Measurements from ENCODE around the gene RAB26. TPM values are rescaled to one million over a fixed set of nuclear protein-coding genes. Genes with fewer than 3 reads are reported as not detected.

Gene RAB26
- polyA plus RNA-seq, 1 experiment: 3.6 TPM

DNA sequence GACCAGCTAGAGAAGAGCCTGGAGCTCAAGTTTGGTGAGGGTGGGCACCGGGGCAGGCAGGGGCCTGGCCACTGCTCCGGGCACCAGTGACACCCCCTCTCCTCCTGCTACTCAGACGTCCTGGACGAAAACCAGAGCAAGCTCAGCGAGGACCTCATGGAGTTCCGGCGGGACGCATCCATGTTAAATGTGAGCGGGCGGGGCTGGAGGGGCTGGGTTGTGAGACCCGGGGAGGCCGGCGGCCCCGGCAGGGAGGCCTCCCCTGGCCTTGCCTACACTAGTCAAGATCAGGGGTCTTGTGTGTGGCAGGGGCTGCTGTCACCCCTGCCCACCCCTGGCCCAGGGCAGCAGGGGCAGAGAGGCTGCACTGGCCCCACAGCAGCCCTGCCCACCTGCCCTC is 24.9 kb downstream of the RAB26 start:
- ChIA-PET CTCF (no interaction called here), POLR2A (interaction anchor here (2.8 kb wide), 1 partner anchor 18 kb away, joined by 13 read pairs; the partner anchor contains the start of gene TRAF7)
- Histone ChIP-seq H3K4me3 (ENCODE audit: low read depth, low read length) (no peak overlapping the region), H3K9me3 (ENCODE audit: control insufficient read depth, insufficient read depth, low read length) (peaks cover 5% of the 10 kb centered on the region; the same call in 1 of the 2 replicates), H3K27ac (ENCODE audit: low read depth, low read length) (no peak overlapping the region), H3K27me3 (ENCODE audit: control insufficient read depth, insufficient read depth, low read length) (no peaks in the 10 kb centered on the region)
- no peak for TF ChIP-seq CTCF (IDR thresholded peaks at IDR 0.05; ENCODE audit: low read depth, low read length)
- DNase-seq (ENCODE audit: low read depth, low spot score): no peak

DNA sequence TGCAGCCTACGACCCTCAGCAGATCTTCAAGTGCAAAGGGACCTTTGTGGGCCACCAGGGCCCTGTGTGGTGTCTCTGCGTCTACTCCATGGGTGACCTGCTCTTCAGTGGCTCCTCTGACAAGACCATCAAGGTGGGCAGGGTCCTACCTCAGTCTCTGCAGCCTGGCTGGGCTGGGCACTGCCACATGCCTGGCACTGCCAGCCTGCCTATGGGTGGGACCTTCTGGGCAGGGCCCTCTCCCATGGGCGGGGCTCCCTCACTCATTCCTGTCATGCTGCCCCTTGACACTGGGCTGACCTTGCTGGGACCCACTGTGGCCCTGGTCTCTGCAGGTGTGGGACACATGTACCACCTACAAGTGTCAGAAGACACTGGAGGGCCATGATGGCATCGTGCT is 25.5 kb downstream of the RAB26 start:
- Histone ChIP-seq H3K27me3 (ENCODE audit: control insufficient read depth, insufficient read depth, low read length) (no peaks in the 10 kb centered on the region), H3K9me3 (ENCODE audit: control insufficient read depth, insufficient read depth, low read length) (peaks cover 7% of the 10 kb centered on the region; the same call in 1 of the 2 replicates), H3K4me3 (ENCODE audit: low read depth, low read length) (no peak overlapping the region), H3K27ac (ENCODE audit: low read depth, low read length) (no peak overlapping the region)
- POLR2A ChIA-PET: interaction anchor here (2.8 kb wide), 1 partner anchor 18 kb away, joined by 13 read pairs; the partner anchor contains the start of gene TRAF7
- CTCF ChIA-PET: no interaction called here
- TF ChIP-seq CTCF (IDR thresholded peaks at IDR 0.05; ENCODE audit: low read depth, low read length): no peak
- no peak for DNase-seq (ENCODE audit: low read depth, low spot score)

- H3K27ac ChIP-seq (ENCODE audit: low read depth, low read length): no peak overlapping the region
- DNase-seq (ENCODE audit: low read depth, low spot score): no peak
- ChIA-PET CTCF (no interaction called here), POLR2A (interaction anchor here (1.3 kb wide), 1 partner anchor 19 kb away, joined by 5 read pairs; the partner anchor contains the start of gene TRAF7)
- no peak overlapping the region for H3K4me3 ChIP-seq (ENCODE audit: low read depth, low read length)
- no peaks in the 10 kb centered on the region for H3K27me3 ChIP-seq (ENCODE audit: control insufficient read depth, insufficient read depth, low read length)
- peaks cover 7% of the 10 kb centered on the region; the same call in 1 of the 2 replicates for H3K9me3 ChIP-seq (ENCODE audit: control insufficient read depth, insufficient read depth, low read length)
- no peak for TF ChIP-seq CTCF (IDR thresholded peaks at IDR 0.05; ENCODE audit: low read depth, low read length)
Measured at GRCh38 chr16:2174396-2175131, 26.1 kb downstream of the RAB26 start.

- DNase-seq (ENCODE audit: low read depth, low spot score): no peak
- H3K9me3 ChIP-seq (ENCODE audit: control insufficient read depth, insufficient read depth, low read length): peaks cover 7% of the 10 kb centered on the region; the same call in 1 of the 2 replicates
- H3K4me3 ChIP-seq (ENCODE audit: low read depth, low read length): no peak overlapping the region
- H3K27ac ChIP-seq (ENCODE audit: low read depth, low read length): no peak overlapping the region
- POLR2A ChIA-PET: interaction anchor here (1.3 kb wide), 1 partner anchor 20 kb away, joined by 5 read pairs; the partner anchor contains the start of gene TRAF7
- CTCF ChIA-PET: no interaction called here
- no peaks in the 10 kb centered on the region for H3K27me3 ChIP-seq (ENCODE audit: control insufficient read depth, insufficient read depth, low read length)
- no peak for TF ChIP-seq CTCF (IDR thresholded peaks at IDR 0.05; ENCODE audit: low read depth, low read length)
Measured at GRCh38 chr16:2175454-2175853, 27.0 kb downstream of the RAB26 start.

- Histone ChIP-seq H3K4me3 (ENCODE audit: low read depth, low read length) (no peak overlapping the region), H3K9me3 (ENCODE audit: control insufficient read depth, insufficient read depth, low read length) (peaks cover 7% of the 10 kb centered on the region; the same call in 1 of the 2 replicates), H3K27ac (ENCODE audit: low read depth, low read length) (no peak overlapping the region), H3K27me3 (ENCODE audit: control insufficient read depth, insufficient read depth, low read length) (no peaks in the 10 kb centered on the region)
- CTCF ChIA-PET: no interaction called here
- POLR2A ChIA-PET: no interaction called here
- DNase-seq (ENCODE audit: low read depth, low spot score): no peak
- no peak for TF ChIP-seq CTCF (IDR thresholded peaks at IDR 0.05; ENCODE audit: low read depth, low read length)
Measured at GRCh38 chr16:2176047-2176446, 27.6 kb downstream of the RAB26 start.

Measured in AG04450 (cell line).